Putamen (tissue), 1 donor: Measurements from ENCODE around the gene RBBP9.
"Not testable (repeated sequence)": the region's sequence is repeated elsewhere in the genome, so short reads cannot be mapped to it uniquely, and the experiment has no call there.

Source experiments
- DNase-seq: peaks from one replicate; pipeline ENCODE4 v3.0.0-alpha.2; 2016; ENCODE audit warnings: low spot score

The RBBP9 gene

DNA sequence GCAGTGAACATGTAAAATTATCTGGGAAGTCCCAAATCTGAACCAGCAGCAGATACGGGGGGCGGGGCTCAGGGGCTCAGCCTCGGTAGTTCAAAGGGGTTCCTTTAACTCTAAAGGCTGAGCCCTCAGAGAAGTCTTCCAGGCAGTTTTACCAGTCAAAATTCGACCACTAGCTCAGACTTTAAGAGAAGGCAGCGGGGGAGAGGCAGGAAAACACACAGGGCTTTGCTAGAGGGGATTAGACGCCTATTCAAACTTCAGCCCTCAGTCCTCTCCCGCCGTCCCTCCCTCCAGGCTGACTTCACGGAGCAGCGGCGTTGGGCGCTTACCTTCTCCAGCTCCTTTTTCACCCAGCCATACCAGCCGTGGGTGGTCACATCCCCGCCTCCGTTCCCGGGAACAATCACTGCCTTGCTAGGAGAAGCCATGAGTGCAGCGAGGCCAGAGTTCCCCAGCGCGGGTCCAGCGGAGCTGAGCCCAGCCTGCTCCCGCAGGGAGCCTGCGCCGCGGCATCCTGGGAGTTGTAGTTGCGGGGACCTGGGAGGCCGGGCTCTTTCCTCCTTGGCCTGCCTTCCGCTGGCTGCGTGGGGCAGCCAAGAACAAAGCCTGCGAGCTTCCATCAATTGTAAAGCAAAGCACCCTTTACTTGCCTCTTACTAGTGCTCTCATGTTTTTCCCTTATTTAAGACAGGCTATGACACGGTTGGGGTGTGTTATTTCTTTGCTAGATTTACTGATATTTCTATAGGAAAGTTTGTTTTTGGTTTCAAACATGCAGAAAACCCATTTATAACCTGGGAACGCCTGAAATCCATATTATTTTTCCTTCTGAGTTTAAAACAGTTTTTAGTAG is at the start of gene RBBP9:
RBBP9 (minus strand) TSS at position 486 of the 853 bp plus-strand sequence; CDS start at position 428, 58 bp downstream.
- DNase-seq = peak; percentile 86

GRCh38 chr20:18545566-18545965 is 48.5 kb upstream of the RBBP9 start:
- DNase-seq = no peak

DNA sequence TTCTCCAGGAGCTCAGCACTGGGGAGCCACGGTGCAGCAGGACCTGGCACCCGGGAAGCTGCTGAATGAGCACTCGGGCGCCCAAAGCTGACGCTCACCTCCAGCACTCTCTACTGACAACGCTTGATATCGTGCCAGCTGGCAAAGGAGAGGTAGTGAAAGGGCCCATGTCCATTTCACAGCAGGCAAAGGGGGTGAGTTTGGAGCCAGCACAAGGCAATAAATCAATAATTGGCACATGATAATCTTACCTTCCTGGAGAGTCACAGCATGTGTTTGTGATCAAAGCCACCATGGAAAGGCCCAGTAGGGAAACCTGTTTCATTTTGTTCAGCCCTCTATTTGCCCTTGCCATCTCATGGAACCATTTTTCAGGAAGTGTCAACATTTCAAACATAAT is 46.9 kb upstream of the RBBP9 start:
- no peak for DNase-seq

DNA sequence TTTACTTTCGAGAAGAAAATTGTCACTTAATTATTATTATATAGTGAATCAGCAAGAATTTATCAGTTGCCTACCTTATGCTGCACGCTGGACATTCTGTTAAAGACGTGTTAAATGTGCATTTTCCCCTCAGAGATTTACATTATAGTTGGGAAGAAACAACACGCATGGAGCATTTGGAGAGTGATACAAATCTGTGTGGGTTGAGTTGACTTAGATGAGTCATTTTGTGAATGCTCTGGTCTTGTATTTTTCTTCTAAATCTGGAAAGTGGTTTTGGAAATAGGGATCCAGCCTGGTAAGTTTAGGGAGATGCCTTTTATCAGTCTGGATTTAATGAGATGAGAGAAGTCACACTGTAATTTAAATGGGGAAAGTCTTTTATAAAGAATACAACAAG is 46.2 kb upstream of the RBBP9 start:
- DNase-seq = no peak

GRCh38 chr20:18541741-18542140 is 44.7 kb upstream of the RBBP9 start:
- DNase-seq = no peak

DNA sequence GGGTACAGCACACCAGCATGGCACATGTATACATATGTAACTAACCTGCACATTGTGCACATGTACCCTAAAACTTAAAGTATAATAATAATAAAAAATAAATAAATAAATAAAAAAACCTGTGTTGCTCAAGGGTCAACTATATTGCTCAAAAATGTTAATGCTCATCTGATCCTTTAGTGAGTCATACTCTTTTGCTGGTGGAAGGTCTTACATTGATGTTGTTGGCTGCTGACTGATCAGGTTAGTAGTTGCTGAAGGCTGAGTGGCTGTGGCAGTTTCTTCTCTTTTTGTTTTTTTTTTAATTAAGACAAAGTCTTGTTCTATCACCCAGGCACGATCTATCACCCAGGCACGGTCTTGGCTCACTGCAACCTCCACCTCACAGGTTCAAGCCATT is 40.6 kb upstream of the RBBP9 start:
- DNase-seq = no peak

DNA sequence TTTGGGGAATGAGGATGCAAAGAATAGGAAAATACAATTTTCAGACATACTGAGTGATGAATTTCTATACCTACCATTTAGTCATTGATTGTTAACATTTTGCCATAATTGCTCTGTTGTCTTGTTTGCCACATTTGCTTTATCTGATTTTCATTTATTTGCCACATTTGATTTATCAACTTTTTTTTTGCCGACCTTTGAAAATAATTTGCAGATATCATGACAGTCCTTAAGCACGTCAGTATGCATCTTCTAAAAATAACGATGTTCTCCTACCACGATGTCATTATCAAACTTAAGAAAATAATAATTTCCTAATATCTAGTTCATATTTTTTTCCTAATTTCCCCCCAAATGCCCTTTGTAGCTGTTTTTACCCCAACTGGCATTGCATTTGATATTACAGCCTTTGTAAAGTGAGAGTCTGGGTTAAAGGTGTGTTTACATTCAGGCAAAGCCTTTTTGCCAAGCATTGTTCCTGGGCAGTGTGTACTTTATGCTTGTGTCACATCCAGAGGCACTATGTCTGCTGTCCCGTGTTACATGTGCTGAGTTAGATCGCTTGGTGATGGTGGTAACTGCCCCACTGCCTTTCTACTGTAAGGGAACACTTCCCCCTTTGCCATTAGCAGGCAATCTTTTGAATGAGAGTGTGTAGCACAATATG is 37.1 kb upstream of the RBBP9 start:
- DNase-seq = no peak

- no peak for DNase-seq
Observed at GRCh38 chr20:18533491-18533890, 36.5 kb upstream of the RBBP9 start.

DNA sequence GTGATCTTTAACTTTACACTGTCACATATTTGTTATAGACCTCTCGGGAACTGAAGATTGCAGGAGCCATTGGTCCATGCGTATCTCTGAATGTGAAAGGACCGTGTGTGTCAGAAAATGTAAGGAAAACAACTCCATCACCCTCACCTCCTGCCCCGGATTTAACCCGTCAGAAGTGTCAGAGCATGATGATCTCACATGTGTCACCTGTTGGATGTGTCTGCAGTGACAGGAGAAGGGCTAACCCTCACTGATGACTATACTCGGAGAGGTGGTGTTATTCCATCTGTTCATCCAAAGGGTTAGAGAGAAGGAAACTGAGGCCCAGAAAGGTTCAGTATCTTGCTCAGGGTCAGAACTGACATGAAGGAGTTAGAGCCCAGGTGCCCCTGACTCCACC is 35.6 kb upstream of the RBBP9 start:
- no peak for DNase-seq

DNA sequence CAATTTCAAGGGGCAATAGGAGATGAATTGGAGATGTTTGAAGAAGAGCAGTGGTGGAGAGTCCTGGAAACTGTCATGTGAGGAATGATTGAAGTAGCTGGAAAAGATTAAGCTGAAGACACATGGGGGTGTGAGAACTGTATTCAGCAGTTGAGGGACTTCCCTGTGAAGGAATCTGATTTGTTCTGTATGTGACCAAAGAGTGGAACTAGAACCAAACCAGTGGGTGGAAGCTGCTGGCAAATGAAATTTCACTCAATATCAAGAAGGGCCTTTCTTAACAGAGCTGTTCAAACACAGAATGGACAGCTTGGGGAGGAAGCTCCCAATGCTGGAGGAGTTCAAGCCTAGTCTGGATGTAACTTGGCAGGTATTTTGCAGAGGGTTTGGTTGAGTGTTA is 32.0 kb upstream of the RBBP9 start:
- DNase-seq = no peak

GRCh38 chr20:18527836-18528235 is 30.8 kb upstream of the RBBP9 start:
- no peak for DNase-seq

GRCh38 chr20:18527339-18527738 is 30.3 kb upstream of the RBBP9 start:
- DNase-seq = no peak

- DNase-seq = not testable (repeated sequence)
Observed at GRCh38 chr20:18526761-18527160, 29.7 kb upstream of the RBBP9 start.

DNA sequence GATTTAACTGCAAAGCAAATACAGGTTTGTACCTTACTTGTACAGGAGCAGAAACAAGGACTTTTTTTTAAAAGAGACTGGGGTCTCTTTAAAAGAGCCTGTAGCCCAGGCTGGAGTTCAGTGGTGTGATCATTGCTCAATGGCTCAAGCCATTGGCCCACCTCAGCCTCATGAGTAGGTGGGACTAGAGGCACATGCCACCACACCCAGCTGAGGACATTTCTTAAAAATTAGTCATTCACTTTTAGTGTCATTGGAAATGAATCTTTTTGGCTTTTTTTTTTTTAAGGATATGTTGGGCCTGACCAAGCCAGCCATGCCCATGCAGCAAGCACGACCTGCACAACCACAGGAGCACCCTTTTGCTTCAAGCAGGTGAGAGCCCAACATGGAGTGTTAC is 27.6 kb upstream of the RBBP9 start:
- DNase-seq = no peak

DNA sequence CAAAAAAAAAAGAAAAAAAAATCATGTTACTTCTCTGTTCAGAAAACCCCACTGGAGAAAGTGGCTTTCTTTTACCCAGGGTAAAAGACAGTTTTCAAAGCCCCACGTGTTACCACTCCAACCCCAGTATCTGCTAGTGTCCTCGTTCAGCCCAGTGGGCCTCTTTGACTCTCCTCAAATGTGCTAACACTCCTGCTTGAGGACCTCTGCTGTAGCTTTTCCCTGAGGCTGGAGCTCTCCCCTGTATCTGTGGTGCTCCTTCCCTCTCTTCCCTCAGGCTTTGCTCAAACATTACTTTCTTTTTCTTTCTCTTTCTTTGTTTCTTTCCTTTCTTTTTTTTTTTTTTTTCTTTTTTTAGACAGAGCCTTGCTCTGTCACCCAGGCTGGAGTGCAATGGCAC is 26.0 kb upstream of the RBBP9 start:
- DNase-seq = no peak

GRCh38 chr20:18522066-18522465 is 25.0 kb upstream of the RBBP9 start:
- DNase-seq = not testable (repeated sequence)

GRCh38 chr20:18515973-18516372 is 18.9 kb upstream of the RBBP9 start:
- DNase-seq = no peak

DNA sequence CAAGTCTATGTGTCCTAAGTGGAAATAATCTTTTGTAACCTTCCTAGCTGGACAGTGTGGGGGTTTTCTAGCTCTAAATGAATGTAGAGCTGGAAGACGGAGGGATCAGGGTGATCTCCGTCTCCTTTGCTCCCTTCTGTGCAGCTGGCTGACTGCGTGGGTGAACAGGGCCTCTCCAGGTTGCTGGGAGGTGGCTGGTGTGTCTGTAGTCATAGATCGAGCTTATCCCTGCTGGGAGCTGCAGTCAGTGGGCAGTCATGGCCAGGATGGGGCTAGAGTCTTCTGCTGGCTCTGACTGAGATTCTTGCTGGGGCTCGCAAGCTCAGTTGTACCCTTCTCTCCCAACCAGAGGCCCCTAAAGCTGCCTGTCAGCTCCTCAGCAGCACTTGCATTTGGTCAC is 17.1 kb upstream of the RBBP9 start:
- DNase-seq = no peak

DNA sequence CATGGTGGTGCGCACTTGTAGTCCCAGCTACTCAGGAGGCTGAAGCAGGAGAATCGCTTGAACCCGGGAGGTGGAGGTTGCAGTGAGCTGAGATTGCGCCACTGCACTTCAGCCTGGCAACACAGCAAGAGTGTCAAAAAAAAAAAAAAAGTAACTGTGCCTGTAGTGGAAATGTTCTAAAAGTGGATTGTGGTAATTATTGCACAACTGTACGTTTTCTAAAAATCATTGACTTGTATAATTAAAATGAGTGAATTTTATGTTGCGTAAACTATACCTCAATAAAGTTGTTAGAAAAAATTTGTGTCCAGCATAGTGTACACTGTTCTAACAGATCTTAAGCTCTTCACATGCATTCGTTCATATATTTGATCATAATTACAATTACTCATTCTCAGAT is 16.2 kb upstream of the RBBP9 start:
- DNase-seq = no peak

DNA sequence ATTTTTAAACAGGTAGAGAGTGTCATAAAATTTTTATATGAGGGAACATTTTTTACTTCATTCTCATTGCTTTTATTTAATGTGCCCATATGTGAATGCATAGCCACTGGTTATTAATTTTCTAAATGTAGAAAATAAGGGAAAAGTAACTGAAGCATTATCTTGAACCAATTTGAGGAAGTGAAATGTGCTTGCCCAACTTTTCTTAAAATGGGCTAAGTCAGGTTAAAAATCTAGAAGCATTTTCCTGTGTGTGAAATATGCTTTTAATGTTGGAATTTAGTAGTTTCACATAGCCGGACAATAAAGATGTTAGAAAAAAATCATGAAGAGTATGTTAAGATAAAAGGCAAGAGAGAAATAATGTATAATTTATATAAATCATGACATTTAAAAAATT is 14.5 kb upstream of the RBBP9 start:
- no peak for DNase-seq

GRCh38 chr20:18507218-18508191 is 10.5 kb upstream of the RBBP9 start, which contains the start of gene SEC23B:
SEC23B (plus strand) TSS chr20:18507940; CDS start chr20:18510836, 2,896 bp downstream.
- DNase-seq = peak; percentile 99

GRCh38 chr20:18506744-18507143 is 9.7 kb upstream of the RBBP9 start:
- DNase-seq = no peak
